T1000 (cell line): ENCODE data around the gene SLC35F1.

ENCODE experiments used
- DNase-seq: peaks from one replicate; lab custom pipeline; 2025; ENCODE audit warnings: mixed read lengths; lab: John Stamatoyannopoulos, UW

Gene SLC35F1

DNA sequence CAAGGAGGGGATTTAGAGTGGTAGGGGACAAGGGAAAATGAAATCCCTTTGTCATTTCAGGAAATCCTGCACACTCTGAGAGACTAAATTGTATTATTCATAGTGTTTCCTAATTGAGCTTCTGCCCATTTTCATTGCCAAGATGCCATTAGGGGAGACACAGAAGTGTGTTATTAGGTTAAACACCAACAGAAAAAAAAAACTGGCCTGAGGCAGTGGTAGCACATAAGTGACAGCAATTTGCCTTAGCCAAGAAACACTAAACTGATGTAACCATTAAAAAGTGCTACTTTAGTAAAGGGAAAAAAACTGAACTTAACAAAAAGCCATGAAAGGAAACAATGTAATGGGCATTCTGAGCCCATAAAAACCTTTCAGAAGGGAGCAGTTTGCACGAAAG is 370.6 kb downstream of the SLC35F1 start:
- DNase-seq: no peak

DNA sequence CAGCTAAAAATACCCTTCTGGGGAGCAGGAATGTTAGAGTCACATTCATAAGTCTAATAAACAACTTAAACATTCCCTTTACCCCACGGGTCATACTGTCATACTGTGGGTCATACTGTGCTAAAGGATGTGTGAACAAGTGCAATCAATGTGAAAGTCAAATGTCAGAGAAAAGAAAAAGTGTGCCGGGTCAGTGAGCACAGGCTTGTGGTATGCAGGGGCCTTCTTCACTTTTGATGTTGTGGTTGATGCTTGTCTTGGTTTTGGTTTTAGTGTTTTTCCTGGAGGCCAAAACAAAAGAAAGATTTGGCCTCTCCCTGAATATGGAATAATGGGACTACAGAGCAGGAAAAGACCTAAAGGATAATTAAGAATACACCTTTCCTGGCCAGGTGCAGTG is 373.1 kb downstream of the SLC35F1 start:
- no peak for DNase-seq

DNA sequence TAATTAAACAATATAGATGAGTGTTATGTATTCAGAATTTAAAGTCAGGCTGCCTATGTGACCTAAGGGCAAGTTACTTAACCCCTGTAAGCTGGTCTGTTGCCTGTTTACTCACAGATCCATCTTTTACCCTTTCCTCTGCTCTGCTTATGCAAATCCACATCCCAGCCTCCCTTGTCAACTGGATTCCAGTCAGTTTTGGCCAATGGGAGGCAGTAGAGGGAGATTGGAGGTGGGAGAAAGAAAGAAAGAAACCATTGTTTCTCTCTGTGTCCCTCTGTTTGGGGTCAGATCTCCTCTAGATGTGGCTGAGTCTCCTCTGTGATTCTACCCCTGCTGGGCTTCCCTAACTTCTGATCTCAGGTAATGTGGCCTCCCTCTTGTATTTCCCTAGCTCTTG is 374.2 kb downstream of the SLC35F1 start:
- no peak for DNase-seq

DNA sequence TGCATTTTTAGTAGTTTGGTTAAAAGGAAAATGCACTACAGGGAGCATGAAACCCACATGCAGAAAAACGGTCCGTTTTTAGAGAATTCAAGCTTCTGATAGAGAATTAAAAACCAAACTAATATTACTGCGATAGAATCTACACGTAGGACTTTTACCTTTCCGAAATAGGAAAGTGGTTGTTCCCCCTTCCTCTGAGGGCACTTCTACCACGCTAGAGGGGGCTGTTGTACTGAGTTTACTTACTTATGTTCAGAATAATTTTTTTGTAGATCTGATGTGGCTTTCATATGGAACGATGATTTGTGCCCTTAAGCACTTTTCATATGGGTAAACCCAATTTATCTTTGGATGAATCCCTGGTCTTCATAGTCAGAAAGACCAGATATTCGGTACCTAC is 376.7 kb downstream of the SLC35F1 start:
- no peak for DNase-seq

DNA sequence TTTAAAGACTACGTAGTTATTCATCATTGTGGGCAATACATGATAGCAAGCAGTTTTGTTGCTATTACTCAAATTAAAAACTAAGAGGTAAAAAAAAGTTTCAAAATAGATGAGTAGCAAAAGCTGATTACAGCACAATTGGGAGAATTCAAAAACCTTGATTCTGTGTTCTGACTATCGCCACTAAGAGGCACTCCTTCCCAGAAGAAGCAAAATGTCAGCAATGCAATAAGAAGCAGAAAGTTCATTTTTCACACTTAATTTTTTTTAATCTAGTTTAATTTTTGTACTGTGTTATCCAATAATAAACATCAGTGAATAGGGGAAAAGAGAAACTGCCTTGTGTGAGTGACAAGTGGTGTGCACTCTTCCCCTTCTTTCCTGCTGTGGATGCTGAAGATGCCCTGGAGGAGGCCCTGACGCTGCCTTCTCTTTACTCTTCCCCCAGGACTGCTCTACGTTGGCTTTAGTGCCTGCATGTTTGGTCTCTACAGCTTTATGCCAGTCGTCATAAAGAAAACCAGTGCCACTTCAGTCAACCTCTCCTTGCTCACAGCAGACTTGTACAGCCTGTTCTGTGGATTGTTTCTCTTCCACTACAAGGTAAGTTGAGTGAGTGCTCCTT is 377.8 kb downstream of the SLC35F1 start:
- no peak for DNase-seq

DNA sequence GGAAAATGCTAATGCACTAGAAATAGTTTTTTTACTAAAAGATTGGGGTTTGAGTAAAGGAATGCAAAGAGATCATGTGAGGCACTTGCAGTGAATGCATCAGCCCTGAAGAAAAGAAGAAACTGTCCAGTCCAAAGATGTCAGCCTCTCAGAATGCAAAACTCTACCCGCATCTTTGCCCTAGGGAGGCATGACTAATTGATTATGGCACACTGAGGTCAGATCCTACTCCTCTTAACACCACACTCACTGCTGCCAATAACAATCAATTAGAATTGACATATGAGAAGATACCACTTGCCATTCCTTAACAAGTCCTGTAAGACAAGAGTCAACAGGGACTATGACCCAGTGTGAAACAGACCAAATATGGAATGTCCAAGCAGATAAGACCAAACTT is 378.7 kb downstream of the SLC35F1 start:
- no peak for DNase-seq

DNA sequence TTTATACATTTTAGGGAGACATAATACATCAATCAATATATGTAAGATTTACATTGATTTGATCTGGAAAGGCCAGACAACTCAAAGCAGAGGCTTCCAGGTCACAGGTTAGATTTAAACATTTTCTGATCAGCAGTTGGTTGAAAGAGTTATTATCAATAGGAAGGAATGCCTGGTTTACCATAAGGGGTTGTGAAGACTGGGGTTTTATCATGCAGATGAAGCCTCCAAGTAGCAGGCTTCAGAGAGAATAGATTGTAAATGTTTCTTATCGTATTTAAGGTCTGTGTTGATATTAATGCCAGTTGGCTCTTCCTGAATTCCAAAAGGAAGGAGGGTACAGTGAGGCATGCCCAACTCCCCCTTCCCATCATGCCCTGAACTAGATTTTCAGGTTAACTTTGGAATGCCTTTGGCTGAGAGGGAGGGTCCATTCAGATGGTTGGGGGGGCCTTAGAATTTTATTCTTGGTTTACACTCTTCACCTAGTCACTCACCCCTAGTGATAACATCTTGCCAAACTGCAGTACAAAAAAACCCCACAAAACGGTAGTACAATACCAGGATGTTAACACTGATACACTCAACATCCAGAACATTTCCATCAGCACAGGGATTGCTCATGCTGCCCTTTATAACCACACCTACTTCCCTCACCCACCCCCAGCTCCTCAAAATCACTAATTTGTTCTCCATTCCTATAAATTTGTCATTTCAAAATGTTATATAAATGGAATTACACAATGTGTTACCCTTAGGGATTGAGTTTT is 381.5 kb downstream of the SLC35F1 start:
- DNase-seq: no peak

DNA sequence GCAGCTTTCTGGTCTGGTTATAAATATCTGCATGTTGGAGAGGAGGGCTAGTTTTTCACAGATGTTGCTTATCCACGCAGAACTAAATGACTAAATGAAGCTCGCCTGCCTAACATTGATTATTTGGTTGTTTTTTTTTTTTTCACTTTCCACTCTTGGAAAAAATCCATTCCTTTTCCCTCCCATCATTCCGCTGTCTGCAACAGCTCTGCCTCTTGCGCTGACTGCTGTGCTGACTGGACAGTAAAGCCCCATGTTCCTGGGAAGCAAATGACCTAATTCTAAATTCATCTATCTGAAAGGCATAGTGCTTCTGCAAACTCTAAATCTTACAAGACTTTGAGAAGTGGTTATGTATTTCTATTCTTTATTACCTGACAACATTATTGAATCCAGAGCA is 385.5 kb downstream of the SLC35F1 start:
- DNase-seq: no peak

DNA sequence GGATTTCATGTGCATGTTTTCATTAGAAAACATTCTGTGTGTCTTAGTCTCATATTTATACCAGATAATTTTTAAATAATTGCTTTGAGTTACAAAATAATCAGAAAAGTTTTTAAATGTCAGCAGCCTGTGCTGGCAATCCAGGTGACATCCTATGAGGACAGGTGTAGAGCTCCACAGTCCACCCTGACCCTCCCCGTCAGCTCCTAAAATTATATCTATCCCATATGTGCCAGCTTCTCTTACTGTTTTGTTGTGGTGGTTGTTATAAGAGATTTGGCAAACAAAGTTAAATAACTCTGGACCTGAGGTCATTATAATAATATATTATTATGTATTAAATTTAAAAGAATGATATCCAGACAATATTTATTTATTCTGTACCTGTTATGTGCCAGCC is 387.8 kb downstream of the SLC35F1 start:
- DNase-seq: no peak

DNA sequence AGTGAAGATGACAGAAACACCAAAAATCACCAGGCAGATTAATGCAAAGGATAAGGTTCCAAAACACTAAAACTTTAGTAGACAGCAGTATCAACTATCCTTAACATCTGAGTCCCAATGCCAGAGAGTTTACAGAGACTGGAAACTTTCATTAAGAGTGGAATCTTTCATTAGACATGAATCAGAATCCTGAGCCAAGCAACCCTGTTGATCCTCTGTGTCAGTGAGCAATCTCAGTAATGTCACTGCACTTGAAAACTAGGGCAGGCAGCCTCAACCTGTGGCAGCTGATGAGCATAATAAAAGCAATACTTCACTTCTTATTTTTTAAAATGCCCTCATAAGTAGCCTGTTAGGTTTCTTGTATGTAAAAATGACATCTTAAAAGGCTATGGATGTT is 388.3 kb downstream of the SLC35F1 start:
- DNase-seq: no peak

DNA sequence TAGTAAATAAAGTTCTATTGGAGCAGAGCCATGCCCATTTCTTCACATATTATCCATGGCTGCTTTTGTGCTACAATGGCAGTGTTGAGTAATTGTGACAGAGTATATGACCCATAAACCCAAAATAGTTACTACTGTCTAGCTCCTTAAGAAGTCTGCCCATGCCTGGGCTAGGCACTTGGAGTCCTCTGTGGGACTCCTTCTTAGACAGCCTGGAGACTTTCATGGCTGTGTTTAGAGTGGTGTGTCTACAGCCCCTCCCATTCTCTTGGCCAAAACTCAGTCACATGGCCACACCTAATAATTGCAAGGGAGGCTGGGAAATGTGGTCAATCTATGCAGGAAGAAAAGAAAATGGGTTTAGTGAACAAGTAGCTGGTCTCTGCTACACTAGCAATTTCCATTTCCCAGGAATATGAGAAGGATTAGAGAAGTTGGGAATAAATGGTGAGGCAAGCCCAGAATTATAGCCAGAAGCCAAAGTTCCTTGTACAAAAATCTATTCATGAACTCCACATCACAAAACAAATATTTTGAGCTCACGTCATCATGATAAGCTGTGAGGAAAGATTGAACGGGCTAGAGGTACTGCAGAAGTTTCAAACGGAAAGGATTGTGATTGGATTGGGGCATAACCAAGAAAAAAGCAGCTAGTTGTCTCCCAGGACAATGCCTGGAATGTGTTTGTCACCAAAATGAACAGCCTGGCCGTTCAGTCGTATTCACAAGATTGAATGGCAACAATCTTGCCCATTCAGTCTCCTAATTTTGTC is 389.3 kb downstream of the SLC35F1 start:
- DNase-seq: no peak

DNA sequence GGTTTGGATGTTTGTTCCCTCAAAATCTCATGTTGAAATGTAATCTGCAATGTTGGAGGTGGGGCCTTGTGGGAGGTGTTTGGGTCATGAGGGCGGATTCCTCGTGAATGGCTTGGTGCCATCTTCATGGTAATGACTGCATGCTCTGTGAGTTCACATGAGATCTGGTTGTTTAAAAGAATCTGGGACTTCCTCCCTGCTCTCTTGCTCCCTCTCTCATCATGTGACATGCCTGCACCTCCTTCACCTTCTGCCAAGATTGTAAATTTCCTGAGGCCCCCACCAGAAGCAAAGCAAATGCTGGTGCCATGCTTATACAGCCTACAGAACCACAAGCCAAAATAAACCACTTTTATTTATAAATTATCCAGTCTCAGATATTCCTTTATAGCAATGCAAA is 390.8 kb downstream of the SLC35F1 start:
- DNase-seq: no peak

DNA sequence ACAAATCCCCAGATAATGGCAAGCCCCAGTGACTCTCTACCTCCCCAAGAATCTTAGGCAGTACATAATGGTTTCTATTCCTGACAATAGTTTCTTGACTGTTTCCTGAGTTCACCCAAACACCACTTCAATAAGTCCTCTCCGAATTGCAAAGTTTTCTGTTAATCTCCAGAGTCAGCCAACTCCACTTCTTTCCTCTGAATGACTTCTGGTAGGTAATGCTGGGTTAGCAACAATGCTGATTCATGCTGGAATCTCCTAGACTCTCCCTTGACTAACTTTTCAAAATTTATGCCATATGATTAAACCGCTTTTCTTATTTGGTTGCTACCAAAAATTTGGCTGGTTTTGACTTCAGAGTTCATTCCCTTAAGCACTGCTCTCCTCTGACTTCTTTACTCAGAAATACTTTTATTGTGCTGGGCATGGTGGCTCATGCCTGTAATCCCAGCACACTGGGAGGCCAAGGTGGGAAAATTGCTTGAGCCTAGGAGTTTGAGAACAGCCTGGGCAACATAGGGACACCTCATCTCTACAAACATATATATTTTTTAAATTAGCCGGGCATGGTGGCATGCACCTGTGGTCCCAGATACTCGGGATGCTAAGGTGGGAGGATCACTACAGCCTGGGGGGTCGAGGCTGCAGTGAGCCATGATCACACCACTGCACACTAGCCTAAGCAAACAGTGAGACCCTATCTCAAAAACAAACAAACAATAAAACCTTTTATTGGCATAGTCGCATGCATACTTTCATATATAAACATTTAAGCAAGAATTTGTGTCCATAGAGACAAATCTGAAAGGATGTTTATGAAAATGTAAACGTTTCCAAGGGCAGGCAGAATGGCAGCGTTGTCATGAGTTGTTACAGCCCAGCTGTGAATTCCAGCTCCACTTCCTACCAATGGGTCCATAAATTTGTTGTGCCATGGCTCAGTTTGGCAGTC is 391.7 kb downstream of the SLC35F1 start:
- no peak for DNase-seq

DNA sequence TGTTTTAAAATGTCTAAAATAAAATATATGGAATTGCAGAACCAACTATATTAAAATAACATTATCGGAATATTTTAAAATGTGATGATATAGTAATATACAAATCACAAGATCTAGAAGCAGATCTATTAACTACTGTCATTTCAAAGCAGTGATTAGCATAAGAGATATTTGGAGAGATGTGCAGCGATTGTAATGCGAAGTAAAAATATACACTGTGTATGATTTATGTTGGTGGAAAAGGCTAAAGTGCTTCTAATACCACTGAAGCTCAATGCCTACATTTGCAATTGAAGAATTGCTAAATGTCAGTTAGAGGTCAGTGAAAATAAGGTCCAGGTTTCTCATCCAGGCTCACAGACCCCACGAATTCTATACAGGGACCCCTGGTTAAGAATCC is 392.4 kb downstream of the SLC35F1 start:
- DNase-seq: no peak

DNA sequence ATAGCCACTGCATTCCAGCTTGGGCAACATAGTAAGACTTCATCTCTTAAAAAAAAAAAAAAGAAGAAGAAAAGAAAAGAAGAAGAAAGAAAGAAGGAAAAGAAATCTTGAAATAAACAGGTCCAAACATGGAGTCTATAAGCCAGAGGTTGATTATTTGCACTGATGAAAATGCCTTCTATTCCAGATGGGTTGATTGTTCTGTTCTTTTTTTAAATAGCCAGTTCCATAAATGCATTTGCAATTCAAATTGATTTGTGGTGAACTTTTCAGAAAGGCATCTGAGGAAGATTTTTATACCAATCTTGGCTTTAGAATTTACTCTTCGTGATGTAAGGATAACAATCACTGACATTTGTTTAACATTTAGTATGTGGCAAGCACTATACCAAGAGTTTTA is 397.3 kb downstream of the SLC35F1 start:
- no peak for DNase-seq

DNA sequence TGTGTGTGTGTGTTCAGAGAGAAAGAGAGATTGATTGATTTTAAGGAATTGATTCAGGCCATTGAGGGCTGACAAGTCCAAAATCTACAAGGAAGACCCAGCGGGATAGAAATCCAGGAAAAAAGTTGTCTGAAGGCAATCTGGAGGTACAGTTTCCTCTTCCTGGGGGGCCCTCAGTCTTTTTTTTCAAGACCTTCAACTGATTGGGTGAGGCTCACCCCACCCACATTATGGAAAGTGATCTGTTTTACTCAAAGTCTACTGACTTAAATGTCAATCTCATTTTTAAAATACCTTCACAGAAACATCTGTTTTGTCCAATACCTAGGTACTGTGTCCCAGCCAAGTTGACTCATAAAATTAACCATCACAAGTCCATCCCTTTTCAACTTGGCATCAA is 398.0 kb downstream of the SLC35F1 start:
- no peak for DNase-seq

DNA sequence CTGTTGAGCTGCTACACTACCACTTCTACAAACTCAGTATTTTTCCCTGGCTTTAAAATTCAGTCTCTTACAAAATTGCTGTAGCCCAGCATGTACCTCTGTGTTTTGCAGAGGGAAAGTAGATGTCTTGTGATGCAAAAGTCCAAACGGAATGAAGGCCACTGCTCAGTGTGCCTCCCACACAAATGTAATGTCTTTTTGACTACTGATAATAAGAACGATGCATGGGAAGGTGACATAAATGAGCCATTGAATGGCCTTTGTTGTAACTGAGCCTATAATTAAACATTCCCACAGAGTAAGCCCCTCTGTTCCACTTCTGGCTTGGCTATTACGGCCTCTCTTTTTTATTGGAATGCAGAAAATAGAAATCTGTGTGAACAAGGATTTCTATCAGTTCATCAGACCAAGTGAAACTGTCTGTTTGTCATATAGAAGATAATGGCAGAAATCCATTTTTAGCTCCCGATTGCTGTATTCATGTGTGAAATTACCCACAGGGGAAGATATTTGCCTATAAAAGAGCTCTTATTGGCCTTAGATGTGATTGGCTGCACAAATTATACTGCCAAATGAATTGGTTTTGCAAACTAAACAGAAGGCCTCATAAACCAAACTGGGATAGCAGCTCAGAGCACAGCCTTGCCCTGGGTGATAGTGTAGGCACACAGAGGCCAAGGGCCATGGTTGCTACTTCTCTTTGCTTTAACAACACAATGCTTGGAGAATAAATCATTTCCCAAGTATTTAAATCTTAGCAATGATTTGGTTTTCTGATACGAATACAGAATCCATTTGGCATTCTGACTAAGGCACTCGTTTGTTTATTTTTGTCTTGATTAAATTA is 399.6 kb downstream of the SLC35F1 start:
- DNase-seq: no peak

DNA sequence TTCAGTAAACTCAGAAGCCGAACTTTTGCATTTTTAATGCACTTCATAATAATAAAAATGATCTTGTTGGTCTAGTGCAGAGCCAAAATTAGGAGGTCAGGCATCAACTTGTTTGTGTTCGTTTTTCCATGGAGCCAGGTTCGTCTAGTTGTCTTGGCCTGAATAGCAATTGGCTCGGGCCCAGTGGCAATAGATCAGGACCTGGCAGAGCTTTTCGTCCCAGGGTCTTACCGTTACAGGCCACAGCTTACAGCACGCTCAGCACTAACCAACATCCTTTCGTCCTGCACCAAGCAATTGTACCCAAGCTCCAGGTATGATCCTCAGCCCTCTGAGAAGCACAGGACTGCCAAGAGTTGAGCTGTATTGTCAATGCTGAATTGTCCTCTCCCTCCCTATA is 400.5 kb downstream of the SLC35F1 start:
- DNase-seq: no peak

DNA sequence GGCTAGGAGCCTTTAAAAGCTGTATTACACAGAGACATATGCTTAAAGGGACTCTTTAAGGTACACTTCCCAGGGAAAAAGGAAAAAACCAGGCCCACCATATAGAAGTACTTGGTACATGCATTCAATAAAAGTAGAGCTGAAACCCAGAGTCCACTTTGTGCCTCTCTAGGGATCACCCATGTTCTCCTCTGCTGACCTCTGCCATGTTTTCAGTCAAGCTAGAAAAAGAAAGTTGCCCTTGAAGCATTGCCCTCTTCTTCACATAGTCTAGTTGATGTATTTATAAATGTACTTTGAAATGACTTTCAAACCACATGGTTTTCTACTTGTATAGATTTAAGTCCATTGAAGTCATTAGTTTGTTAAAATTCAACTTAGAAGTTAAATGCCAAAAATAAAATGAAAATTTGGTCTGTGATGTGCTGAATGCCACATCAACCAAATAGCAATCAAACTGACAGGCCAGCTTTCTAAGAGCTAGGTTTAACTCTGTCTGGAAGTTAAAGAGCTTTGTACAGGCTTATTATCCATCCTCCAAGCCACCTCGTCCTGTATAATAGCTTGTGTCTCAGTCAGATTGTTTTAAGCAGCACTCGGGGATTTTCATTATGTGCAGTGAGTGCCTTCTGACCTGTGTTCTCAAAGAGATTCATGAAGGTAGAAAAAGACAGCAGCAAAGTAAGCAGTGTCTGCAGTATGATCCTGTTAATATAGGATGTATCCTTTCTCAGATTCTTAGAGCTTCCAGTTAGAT is 402.5 kb downstream of the SLC35F1 start:
- DNase-seq: no peak

DNA sequence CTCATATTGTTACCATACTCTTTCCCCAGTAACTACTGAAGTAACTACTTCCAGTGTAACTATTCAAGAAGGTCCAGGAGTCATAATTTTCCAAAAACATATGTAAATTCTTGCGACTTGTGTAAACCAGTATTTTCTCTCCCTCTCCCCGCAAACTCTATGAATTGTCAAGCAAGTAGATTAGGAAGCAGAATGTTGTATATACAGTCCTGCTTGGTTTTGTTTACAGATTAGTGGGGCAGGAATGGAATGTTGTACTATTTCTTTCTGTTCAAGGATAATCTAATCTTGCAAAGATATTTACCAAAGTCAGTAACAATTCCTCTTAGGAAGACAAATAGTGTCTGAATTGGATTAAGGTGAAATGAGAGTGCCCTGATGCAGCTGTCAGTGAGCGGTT is 406.1 kb downstream of the SLC35F1 start:
- no peak for DNase-seq
